Panc1 (cell line): Measurements from ENCODE around the gene ZNF236. TPM values are rescaled to one million over a fixed set of nuclear protein-coding genes. Genes with fewer than 3 reads are reported as not detected.

Source experiments
- ATAC-seq: fragments of 200-7000 bp; cut with Tn5 transposase; 2 replicates; pipeline ENCODE4 v1.9.1; 2020; ENCODE audit warnings: mild to moderate bottlenecking, moderate library complexity
- BruUV-seq: library from RNA; stranded (reverse); fragments of 400-500 nt; replicated peaks from 2 replicates; lab custom pipeline; 2021; lab: Mats Ljungman, UMichigan
- CTCF ChIA-PET: fragments of 300-600 bp; sonication (Branson Sonifier 250); formaldehyde crosslinking; loops from one replicate; lab custom pipeline; 2022; ENCODE audit warnings: antibody characterized with exemption; lab: Charles Lee
- POLR2A ChIA-PET: fragments of 300-600 bp; sonication (Branson Sonifier 250); formaldehyde crosslinking; loops from one replicate; lab custom pipeline; 2022; ENCODE audit warnings: antibody characterized with exemption; lab: Charles Lee
- DNase-seq: peaks from one replicate; pipeline ENCODE4 v3.0.0-alpha.2; 2010; ENCODE audit warnings: low read depth, low spot score
- H3K27ac ChIP-seq: 2 replicates; pipeline ENCODE4 v1.5.1; 2011; ENCODE audit warnings: mild to moderate bottlenecking, low read length, inconsistent platforms
- H3K27me3 ChIP-seq: fragments of 200-500 bp; sonication (Bioruptor generic); 2 replicates; pipeline ENCODE4 v1.6.0; 2014; ENCODE audit warnings: low read length, inconsistent platforms; ENCODE audit not compliant: control insufficient read depth, insufficient read depth
- H3K36me3 ChIP-seq: fragments of 200-500 bp; sonication (Bioruptor generic); 2 replicates; pipeline ENCODE4 v1.5.1; 2014; ENCODE audit warnings: inconsistent platforms, mild to moderate bottlenecking, low read length, moderate library complexity; ENCODE audit not compliant: control insufficient read depth, insufficient read depth
- H3K4me1 ChIP-seq: 2 replicates; pipeline ENCODE4 v1.5.1; 2011; ENCODE audit warnings: inconsistent platforms, mild to moderate bottlenecking, low read length, moderate library complexity; ENCODE audit not compliant: control insufficient read depth, insufficient read depth
- H3K4me3 ChIP-seq, 2 experiments: 2 replicates each; pipeline ENCODE4 v1.5.1; 2011 to 2012; ENCODE audit warnings: low read depth in 2 of 2, low read length in 2 of 2, mild to moderate bottlenecking in 2 of 2, inconsistent platforms in 1 of 2, moderate library complexity in 1 of 2
- H3K9me3 ChIP-seq: fragments of 200-500 bp; sonication (Bioruptor generic); 2 replicates; pipeline ENCODE4 v1.5.1; 2014; ENCODE audit warnings: low read depth, mild to moderate bottlenecking, inconsistent platforms, low read length, moderate library complexity; ENCODE audit not compliant: control insufficient read depth, insufficient read depth
- POLR2AphosphoS5 ChIP-seq: IDR thresholded peaks from 2 replicates; pipeline ENCODE4 v1.6.1; 2012; ENCODE audit warnings: mild to moderate bottlenecking, low read depth, low read length, moderate library complexity
- SIN3A ChIP-seq: IDR thresholded peaks from 2 replicates; pipeline ENCODE4 v1.6.1; 2012; ENCODE audit warnings: low read depth, mild to moderate bottlenecking, low read length, moderate library complexity, borderline replicate concordance; ENCODE audit not compliant: insufficient read depth
- TCF7L2 ChIP-seq: IDR thresholded peaks from 2 replicates; pipeline ENCODE4 v1.6.1; 2011; ENCODE audit warnings: mild to moderate bottlenecking, low read depth, low read length, inconsistent platforms
- in situ Hi-C: cut with HindIII; loops from 2 replicates; pipeline ENCODE4 v1.10.0; 2016; ENCODE audit warnings: low sequenced_read_pairs, low pct_unique_long_range_greater_than_20kb
- intact Hi-C: fragments of 100-400 bp; cut with micrococcal nuclease; formaldehyde crosslinking; loops from one replicate; pipeline ENCODE4 v1.10.0; 2022; ENCODE audit not compliant: unreplicated experiment
- total RNA-seq: library from RNA; stranded (reverse); gene quantifications from one replicate; pipeline ENCODE4 v1.2.1, GENCODE V29; 2021; ENCODE audit not compliant: unreplicated experiment
- TF ChIP-seq, protein P1 (sequence below), 2 experiments: IDR thresholded peaks; 2 replicates each; pipeline ENCODE4 v1.6.1; 2011 to 2012; ENCODE audit warnings: low read depth in 2 of 2, control low read depth in 1 of 2, low read length in 1 of 2, mild to moderate bottlenecking in 1 of 2, moderate library complexity in 1 of 2; ENCODE audit not compliant: insufficient read depth in 1 of 2
- TF ChIP-seq, protein P2 (sequence below): fragments of 450-650 bp; IDR thresholded peaks from 2 replicates; pipeline ENCODE4 v1.5.1; 2017; ENCODE audit warnings: mild to moderate bottlenecking

Gene ZNF236
- total RNA-seq, 1 experiment from 2014 or later: 32.2 TPM

- Histone ChIP-seq H3K4me1 (peaks cover 7% of the 10 kb centered on the region; the same call in 1 of the 2 replicates), H3K4me3 (no peak overlapping the region), H3K27me3 (no peaks in the 10 kb centered on the region), H3K9me3 (no peaks in the 10 kb centered on the region), H3K27ac (no peak overlapping the region), H3K36me3 (no peaks in the 10 kb centered on the region)
- intact Hi-C loops (no loop called here), in situ Hi-C loops (no loop called here)
- CTCF ChIA-PET: no interaction called here
- TF ChIP-seq TCF7L2: no peak
- TF ChIP-seq, protein P1, sequence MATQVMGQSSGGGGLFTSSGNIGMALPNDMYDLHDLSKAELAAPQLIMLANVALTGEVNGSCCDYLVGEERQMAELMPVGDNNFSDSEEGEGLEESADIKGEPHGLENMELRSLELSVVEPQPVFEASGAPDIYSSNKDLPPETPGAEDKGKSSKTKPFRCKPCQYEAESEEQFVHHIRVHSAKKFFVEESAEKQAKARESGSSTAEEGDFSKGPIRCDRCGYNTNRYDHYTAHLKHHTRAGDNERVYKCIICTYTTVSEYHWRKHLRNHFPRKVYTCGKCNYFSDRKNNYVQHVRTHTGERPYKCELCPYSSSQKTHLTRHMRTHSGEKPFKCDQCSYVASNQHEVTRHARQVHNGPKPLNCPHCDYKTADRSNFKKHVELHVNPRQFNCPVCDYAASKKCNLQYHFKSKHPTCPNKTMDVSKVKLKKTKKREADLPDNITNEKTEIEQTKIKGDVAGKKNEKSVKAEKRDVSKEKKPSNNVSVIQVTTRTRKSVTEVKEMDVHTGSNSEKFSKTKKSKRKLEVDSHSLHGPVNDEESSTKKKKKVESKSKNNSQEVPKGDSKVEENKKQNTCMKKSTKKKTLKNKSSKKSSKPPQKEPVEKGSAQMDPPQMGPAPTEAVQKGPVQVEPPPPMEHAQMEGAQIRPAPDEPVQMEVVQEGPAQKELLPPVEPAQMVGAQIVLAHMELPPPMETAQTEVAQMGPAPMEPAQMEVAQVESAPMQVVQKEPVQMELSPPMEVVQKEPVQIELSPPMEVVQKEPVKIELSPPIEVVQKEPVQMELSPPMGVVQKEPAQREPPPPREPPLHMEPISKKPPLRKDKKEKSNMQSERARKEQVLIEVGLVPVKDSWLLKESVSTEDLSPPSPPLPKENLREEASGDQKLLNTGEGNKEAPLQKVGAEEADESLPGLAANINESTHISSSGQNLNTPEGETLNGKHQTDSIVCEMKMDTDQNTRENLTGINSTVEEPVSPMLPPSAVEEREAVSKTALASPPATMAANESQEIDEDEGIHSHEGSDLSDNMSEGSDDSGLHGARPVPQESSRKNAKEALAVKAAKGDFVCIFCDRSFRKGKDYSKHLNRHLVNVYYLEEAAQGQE (IDR thresholded peaks at IDR 0.05; ENCODE audit: insufficient read depth in 1 of 2, low read depth in 2 of 2, low read length in 1 of 2): 0 out of 4 replicates have a peak, but pooled peaks of 1 of the 2 experiments have one; percentile 29
- POLR2A ChIA-PET: interaction anchor here (0.6 kb wide), 1 partner anchor 304 kb away, joined by 4 read pairs; no protein-coding TSS in a partner anchor
- DNase-seq (no peak), ATAC-seq (no peak)
- BruUV-seq: no TSS peak
Observed at GRCh38 chr18:76816127-76816526, 6.2 kb upstream of the ZNF236 start.

DNA sequence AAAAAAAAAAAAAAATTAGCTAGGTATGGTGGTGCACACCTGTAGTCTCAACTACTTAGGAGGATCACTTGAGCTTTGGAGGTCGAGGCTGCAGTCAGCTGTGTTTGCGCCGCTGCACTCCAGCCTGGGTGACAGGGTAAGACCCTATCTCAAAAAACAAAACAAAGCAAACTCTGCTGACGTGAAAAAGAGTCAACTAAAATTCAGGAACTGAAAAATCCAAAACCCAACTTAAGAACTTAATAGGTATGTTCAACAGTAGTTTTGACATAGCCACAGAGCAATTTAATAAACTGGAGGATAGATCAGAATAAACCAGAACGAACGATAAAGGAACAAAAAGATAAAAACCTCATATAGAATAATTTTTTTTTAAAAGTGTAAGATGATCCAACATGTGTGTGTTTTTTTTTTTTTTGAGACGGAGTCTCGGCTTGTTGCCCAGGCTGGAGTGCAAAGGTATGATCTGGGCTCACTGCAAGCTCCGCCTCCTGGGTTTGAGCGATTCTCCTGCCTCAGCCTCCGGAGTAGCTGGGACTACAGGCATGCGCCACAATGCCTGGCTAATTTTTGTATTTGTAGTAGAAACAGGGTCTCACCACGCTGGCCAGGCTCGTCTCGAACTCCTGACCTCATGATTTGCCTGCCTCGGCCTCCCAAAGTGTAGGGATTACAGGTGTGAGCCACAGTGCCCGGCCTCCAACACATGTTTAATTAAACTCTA lies 4.3 kb upstream of the ZNF236 start:
- POLR2A ChIA-PET: interaction anchor here (0.6 kb wide), 1 partner anchor 14 kb away, joined by 4 read pairs; no protein-coding TSS in a partner anchor
- in situ Hi-C loops: no loop called here
- DNase-seq: no peak

More for the DNA sequence above, 4.3 kb upstream of the ZNF236 start:
- Histone ChIP-seq H3K4me3 (no peak overlapping the region), H3K27ac (no peak overlapping the region), H3K36me3 (no peaks in the 10 kb centered on the region), H3K4me1 (peaks cover 7% of the 10 kb centered on the region; the same call in 1 of the 2 replicates), H3K9me3 (no peaks in the 10 kb centered on the region), H3K27me3 (no peaks in the 10 kb centered on the region)
- ATAC-seq: no peak
- intact Hi-C loops: no loop called here
- TF ChIP-seq TCF7L2: no peak
- no peak for TF ChIP-seq SIN3A
- TF ChIP-seq, protein P1 (IDR thresholded peaks at IDR 0.05; ENCODE audit: insufficient read depth in 1 of 2, low read depth in 2 of 2, low read length in 1 of 2): no peak
- no peak for TF ChIP-seq POLR2AphosphoS5
- TF ChIP-seq, protein P2, sequence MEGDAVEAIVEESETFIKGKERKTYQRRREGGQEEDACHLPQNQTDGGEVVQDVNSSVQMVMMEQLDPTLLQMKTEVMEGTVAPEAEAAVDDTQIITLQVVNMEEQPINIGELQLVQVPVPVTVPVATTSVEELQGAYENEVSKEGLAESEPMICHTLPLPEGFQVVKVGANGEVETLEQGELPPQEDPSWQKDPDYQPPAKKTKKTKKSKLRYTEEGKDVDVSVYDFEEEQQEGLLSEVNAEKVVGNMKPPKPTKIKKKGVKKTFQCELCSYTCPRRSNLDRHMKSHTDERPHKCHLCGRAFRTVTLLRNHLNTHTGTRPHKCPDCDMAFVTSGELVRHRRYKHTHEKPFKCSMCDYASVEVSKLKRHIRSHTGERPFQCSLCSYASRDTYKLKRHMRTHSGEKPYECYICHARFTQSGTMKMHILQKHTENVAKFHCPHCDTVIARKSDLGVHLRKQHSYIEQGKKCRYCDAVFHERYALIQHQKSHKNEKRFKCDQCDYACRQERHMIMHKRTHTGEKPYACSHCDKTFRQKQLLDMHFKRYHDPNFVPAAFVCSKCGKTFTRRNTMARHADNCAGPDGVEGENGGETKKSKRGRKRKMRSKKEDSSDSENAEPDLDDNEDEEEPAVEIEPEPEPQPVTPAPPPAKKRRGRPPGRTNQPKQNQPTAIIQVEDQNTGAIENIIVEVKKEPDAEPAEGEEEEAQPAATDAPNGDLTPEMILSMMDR: no peak
- BruUV-seq: no TSS peak
- CTCF ChIA-PET: interaction anchor here (0.6 kb wide), 2 partner anchors 25 to 248 kb away, joined by 3 to 9 read pairs; no protein-coding TSS in a partner anchor
